T1000 (cell line): ENCODE data around the gene TRABD2B.

Experiments
- DNase-seq: peaks from one replicate; lab custom pipeline; 2025; ENCODE audit warnings: mixed read lengths; lab: John Stamatoyannopoulos, UW

Gene TRABD2B

GRCh38 chr1:47911424-47911823 is 85.8 kb downstream of the TRABD2B start:
- DNase-seq = no peak

- DNase-seq = no peak
Observed at GRCh38 chr1:47908258-47908657, 88.9 kb downstream of the TRABD2B start.

GRCh38 chr1:47907177-47907528 is 90.0 kb downstream of the TRABD2B start:
- no peak for DNase-seq

DNA sequence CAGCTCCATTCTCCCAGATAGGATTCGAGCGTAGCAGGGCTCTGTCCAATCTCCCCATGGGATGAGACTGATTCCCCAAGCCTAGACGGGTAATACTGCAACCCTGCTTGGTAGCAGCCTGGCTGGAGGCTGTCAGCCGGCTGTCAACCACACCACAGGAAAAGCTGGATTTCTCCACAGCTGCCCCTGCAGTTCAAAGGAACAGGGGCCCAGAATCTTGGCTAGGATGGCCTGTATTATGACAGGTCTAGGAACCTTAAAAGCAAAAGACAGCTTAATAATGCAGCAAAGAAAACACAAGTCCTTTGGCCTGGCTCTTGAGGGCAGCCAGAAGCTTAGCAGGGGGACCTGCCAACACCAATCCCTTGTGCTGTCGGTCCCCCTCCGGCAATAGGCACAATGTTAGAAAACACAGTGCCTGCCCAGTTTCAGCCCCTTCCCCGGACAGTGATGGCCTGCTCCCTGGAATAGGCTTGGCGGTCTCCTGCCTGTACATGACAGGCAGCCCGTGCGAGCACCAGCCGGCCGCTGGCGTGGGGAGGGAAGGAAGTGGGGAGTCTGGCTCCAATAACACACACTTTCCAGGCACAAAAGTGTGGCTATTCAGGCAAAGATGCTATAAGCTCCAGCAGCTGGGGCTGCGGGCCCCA is 90.5 kb downstream of the TRABD2B start:
- DNase-seq = no peak

- DNase-seq = no peak
Observed at GRCh38 chr1:47906009-47906432, 91.2 kb downstream of the TRABD2B start.

- no peak for DNase-seq
Observed at GRCh38 chr1:47903723-47904122, 93.5 kb downstream of the TRABD2B start.

- no peak for DNase-seq
Observed at GRCh38 chr1:47901001-47901575, 96.1 kb downstream of the TRABD2B start.

GRCh38 chr1:47898133-47898845 is 98.9 kb downstream of the TRABD2B start:
- no peak for DNase-seq

GRCh38 chr1:47895279-47896125 is 101.7 kb downstream of the TRABD2B start:
- no peak for DNase-seq

GRCh38 chr1:47894410-47895278 is 102.5 kb downstream of the TRABD2B start:
- peak; percentile 8 for DNase-seq

GRCh38 chr1:47893412-47893811 is 103.8 kb downstream of the TRABD2B start:
- DNase-seq = no peak

- DNase-seq = no peak
Observed at GRCh38 chr1:47890779-47891178, 106.4 kb downstream of the TRABD2B start.

- no peak for DNase-seq
Observed at GRCh38 chr1:47888294-47888629, 108.9 kb downstream of the TRABD2B start.

GRCh38 chr1:47887475-47888293 is 109.5 kb downstream of the TRABD2B start:
- DNase-seq = no peak

GRCh38 chr1:47887060-47887459 is 110.1 kb downstream of the TRABD2B start:
- no peak for DNase-seq

- no peak for DNase-seq
Observed at GRCh38 chr1:47886141-47886540, 111.0 kb downstream of the TRABD2B start.

DNA sequence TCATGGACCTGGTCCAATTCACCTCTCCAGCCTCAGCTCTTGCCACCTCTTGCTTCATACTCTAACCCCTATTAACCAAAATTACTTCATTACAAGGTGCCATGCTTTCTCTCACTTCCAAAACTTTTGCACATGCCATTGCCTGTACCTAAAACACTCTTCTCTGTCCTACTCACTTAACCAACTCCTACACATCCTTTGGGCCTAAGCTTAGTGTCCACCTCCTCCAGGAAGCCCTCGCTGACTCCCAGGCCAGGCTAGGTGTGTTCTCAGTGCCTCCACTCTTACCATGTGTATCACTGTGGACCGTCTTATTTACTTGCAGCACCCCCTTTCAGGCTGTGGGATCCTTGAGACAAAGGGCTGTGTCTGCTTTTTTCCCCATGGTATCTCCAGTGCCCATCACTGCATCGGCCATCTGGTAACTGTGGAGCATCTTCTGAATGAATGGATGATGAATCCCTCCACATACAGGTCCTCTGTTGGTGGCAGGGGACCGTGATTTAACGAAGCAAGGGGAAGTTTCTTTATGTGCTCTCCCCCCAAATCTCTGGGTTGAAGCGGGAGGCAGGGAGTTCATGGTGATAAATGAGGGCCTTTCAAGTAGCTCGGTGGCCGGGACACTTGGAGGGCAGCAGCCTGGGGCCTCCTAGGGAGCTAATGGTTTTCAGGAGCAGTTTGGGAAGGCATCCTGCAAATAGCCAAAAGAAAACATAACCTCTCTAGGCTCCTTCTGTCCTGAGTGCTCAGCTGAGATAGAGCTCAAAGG is 111.9 kb downstream of the TRABD2B start:
- DNase-seq = no peak

GRCh38 chr1:47883963-47884362 is 113.2 kb downstream of the TRABD2B start:
- DNase-seq = no peak

- DNase-seq = peak; percentile 15
Observed at GRCh38 chr1:47881505-47882442, 115.4 kb downstream of the TRABD2B start.
